GM12878 (cell line): Measurements from ENCODE around the gene TMEM201.

Experiments
- CTCF ChIP-seq, 3 experiments: IDR thresholded peaks in 2 of 3; conservative IDR thresholded peaks in 1 of 3; 2 replicates each; pipeline ENCODE4 v1.5.1; 2011; ENCODE audit warnings: low read depth in 3 of 3, low read length in 3 of 3, mild to moderate bottlenecking in 3 of 3, control low read depth in 2 of 3, moderate library complexity in 2 of 3, inconsistent platforms in 1 of 3, mixed read lengths in 1 of 3; ENCODE audit not compliant: control insufficient read depth in 2 of 3, insufficient read depth in 1 of 3; ENCODE audit errors: extremely low read depth in 1 of 3
- JUND ChIP-seq: IDR thresholded peaks from 2 replicates; pipeline ENCODE4 v1.6.1; 2012; ENCODE audit warnings: low read depth, mild to moderate bottlenecking, low read length, improper control_type of control experiment, moderate library complexity
- MAX ChIP-seq: IDR thresholded peaks from 2 replicates; pipeline ENCODE4 v1.6.1; 2012; ENCODE audit warnings: low read depth, low read length, improper control_type of control experiment
- SIN3A ChIP-seq: IDR thresholded peaks from 2 replicates; pipeline ENCODE4 v1.6.1; 2012; ENCODE audit warnings: low read depth, low read length, improper control_type of control experiment
- SKIL ChIP-seq: fragments of 450-650 bp; IDR thresholded peaks from 2 replicates; pipeline ENCODE4 v1.6.1; 2017; ENCODE audit warnings: mild to moderate bottlenecking, low read depth, inconsistent platforms; ENCODE audit not compliant: poor library complexity, severe bottlenecking

- no peak for TF ChIP-seq SKIL
- no peak for TF ChIP-seq CTCF (IDR thresholded peaks at IDR 0.05 in 2 of 3, conservative IDR thresholded peaks at IDR 0.05 in 1 of 3; ENCODE audit: control insufficient read depth in 2 of 3, extremely low read depth in 1 of 3, insufficient read depth in 1 of 3, low read depth in 3 of 3, low read length in 3 of 3)
- TF ChIP-seq MAX, result no peak
- no peak for TF ChIP-seq JUND
- no peak for TF ChIP-seq SIN3A
These were observed 63.1 kb downstream of the TMEM201 start, which contains the start of gene PIK3CD for GRCh38 chr1:9651565-9652378.
